GM21737 (cell line): ENCODE measurements around the gene TSEN2.
"Not testable (repeated sequence)": the region's sequence is repeated elsewhere in the genome, so short reads cannot be mapped to it uniquely, and the experiment has no call there.

Source experiments
- ATAC-seq: cut with Tn5 transposase; IDR thresholded peaks from one replicate; pipeline ENCODE4 v1.9.1; 2021; ENCODE audit warnings: mild to moderate bottlenecking, moderate library complexity; ENCODE audit not compliant: unreplicated experiment

The TSEN2 gene

GRCh38 chr3:12451960-12452359 lies 32.3 kb upstream of the TSEN2 start:
- ATAC-seq: no peak

GRCh38 chr3:12452361-12453330 lies 31.6 kb upstream of the TSEN2 start:
- no peak for ATAC-seq

DNA sequence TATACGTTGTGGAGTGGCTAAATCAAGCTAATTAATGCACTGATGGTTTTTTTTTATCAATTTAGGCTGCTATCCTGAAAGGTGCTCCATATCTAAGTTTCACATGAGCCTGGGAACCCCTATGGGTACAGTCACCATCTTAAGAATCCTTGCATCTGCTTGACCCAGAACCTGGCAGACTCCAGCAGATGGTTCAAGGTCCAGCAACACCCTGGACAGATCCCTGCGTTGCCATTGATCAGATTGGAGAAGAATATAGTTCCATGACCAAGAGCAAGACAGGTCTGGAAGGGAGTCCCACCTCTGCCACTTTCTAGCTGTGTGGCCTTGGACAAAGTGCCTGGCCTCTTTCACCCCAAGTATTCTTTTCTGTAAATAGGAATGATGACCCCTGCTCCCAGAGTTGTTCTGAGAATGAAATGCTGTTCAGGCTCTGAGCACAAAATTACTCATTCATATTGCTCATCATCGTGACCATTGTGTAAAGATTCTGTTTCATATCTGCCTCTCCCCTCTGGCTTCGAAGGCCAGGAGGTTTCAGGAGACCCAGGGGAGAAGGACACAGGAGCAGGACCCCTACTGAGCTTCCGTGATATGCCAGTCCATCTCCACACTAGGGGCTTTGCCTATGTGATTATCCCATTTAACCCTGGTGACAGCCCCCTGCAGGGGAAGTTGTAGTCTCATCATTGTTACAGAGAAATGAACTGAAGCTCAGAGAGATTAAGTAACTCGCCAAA lies 30.0 kb upstream of the TSEN2 start:
- ATAC-seq: no peak

- ATAC-seq: no peak
Measured at GRCh38 chr3:12454816-12455121, 29.5 kb upstream of the TSEN2 start.

DNA sequence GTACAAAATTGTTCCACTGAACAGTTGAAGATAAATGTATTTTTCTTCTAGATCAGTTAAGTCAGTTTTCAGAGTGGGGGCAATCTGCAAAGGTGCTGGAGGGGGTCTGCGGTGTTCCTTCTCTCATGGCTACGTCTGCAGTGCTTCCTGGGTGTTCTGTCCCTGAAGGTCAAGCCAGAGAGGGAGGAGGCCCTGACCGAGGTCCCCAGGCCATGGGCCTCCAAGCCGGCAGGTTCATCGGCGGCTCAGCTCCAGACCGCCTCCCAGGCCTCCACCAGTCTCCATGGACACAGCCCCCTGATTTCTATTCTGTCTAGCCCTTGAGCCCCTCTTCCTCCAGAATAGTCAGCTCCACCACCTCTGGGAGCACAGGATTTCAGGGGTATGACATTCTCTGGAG lies 28.5 kb upstream of the TSEN2 start:
- no peak for ATAC-seq

- no peak for ATAC-seq
Measured at GRCh38 chr3:12456441-12456840, 27.8 kb upstream of the TSEN2 start.

DNA sequence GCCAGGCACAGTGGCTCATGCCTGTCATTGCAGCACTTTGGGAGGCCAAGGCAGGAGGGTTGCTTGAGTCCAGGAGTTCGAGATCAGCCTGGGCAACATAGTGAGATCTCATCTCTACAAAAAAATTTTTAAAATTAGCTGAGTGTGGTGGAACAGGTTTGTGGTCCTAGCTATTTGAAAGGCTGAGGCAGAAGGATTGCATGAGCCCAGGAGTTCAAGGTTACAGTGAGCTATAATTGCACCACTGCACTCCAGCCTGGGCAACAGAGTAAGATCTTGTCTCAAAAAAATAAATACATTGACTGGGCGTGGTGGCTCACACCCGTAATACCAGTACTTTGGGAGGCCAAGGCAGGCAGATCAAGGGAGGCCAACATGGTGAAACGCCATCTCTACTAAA lies 26.9 kb upstream of the TSEN2 start:
- ATAC-seq: not testable (repeated sequence)

DNA sequence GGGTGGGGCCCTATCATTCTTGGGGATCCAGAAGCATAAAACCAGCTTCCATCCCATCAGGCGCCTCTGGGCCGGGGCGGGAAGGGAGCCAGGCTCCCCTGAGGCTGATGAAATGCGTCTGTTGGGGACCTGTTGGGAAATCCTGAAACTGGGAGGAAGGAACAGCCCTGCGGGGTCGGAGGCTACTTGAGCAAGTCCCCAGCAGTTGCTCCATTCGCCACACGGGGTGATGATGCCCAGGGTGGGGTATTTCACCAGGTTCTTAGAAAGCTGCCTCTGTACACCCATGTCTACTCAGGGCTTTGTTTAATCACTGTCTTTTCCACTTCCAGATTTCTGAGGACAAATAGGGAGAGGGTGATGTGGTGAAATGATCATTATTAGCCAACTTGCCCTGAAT lies 25.4 kb upstream of the TSEN2 start:
- ATAC-seq: no peak

DNA sequence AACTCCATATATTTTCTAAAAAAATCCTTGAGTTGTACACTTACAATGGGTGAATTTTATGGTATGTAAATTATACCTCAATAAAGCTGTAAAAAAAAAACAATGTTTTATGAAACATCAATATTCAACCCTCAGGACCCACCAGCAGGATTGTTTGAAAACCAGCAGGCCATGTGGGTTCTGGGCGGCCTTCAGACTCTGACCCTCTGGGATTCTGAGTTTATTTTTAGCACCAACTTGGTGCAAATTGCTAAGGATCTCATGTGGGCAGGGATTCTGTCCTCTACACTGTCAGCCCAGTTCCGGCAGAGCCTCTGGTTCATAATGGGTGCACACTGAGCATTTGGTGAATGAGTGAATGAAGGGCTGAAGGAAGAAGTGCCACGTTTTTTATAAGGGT lies 24.2 kb upstream of the TSEN2 start:
- ATAC-seq: no peak

- no peak for ATAC-seq
Measured at GRCh38 chr3:12461097-12461649, 23.1 kb upstream of the TSEN2 start.

DNA sequence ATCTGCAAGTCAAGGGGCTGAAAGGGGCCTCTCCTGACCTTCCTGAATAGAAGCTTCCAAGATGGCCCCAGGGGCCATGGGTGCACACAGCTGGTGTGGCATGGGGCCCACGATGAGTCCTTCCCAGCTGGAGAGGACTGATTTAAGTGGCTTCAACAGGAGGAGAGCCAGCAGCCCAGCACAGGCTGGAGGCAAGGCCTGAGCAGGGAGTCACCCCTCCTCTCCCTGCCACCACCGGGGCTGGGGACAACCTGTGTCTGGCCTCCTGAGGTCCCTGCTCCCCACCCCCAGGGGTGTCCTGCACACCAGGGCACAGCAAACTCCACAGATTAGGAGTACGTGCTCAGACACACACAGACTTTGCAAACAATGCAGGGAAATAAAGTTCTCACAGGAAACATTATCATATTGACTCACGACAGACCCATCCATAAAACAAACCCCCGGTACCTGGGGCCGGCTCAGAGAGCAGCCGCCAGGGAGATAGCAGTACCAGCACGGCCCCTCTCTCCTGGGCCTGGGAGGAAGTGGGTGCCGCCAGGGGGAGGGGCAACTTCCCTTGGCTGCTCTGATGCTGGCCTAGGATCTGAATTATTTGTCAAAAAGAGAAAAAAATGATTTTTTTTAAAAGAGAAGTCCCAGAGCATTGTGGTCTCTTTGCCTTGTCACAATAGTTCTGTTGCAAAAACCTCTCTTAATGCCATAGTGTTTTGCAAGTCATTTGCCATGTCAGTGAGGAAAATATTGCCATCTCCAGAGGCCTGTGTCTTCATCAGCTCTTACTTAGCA lies 21.9 kb upstream of the TSEN2 start:
- ATAC-seq: no peak

DNA sequence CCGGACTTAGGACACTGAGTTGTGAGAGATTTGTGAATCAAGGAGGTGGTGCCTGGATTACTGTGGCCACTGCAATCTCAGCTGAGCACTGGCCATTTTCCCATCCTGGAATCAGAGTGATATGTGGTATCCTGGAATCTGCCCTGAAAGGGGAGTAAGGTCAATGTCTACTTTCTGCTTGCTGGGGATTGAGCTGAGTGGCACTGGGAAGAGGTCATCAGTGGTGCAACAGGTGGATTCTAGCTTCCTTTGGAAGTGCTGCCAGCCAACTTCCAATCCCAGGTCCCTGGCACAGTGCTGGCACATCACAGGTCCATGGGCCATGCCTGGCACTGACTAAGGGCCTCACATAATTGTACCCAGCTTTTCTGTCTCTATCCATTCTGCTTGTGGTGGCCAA lies 20.6 kb upstream of the TSEN2 start:
- no peak for ATAC-seq

- no peak for ATAC-seq
Measured at GRCh38 chr3:12464181-12464580, 20.1 kb upstream of the TSEN2 start.

DNA sequence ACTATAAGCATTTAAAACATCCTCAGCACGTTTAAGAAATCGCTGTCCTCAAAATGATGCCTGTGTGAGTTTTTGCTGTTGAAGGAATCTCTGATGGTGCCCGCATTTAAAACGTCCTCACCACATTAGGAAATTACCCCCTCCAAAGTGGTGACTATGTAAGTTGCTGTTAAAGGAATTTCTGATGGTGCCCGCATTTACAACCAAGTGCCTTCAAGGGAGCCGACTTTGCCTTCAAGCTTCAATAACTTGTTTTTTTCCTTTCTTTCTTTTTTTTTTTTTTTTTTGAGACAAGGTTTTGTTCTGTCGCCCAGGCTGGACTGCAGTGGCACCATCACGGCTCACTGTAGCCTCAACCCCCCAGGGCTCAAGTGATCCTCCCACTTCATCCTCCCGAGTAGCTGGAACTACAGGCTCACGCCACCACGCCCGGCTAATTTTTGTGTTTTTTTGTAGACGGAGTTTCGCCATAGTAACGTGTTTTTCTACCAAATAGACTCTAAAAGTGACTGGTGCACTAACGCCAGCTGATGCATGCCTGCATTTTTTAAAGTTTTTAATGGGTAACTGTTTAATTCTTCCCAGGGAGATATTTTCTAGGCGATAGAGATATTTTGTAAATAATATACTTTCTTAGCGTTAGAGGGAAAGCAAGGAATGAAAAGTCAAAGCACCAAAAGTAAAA lies 19.0 kb upstream of the TSEN2 start:
- no peak for ATAC-seq

DNA sequence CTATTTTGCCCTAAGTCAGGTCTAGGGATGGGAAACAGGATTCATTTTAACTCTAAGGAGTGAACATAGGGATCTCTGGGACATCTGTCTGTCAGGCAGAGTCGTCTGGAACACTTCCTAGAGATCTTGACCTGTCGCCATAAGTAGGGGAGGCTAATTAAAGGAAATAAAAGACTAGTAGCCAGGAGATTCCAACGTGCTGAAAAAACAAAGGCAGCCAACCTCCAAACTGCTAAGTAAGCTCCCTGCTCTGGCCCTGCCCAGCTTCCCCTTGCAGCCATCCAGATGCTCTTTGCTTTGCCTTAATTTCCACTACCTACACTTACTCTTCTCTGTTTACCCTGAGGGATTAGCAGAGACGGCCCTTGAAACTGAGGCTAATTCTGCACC lies 18.4 kb upstream of the TSEN2 start:
- ATAC-seq: no peak

- ATAC-seq: no peak
Measured at GRCh38 chr3:12467746-12468145, 16.5 kb upstream of the TSEN2 start.

DNA sequence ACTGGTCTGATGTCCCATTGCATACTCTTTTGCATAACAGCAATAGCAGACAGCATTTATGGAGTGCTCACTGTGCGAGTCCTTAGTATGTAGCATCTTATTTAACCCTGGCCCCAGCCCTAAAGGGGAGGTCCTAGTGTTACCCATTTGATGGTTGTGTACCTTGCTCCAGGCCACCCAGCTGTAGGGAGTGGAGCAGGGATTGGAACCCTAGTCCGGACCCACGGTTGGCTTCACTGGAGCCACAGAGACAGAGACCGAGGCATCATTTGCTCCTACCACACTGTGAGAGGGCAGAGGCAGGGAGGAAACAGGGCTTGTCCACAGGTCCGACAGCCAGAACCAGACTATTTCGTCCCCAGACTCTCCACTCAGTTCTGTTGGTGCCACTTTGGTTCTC lies 16.0 kb upstream of the TSEN2 start:
- no peak for ATAC-seq

DNA sequence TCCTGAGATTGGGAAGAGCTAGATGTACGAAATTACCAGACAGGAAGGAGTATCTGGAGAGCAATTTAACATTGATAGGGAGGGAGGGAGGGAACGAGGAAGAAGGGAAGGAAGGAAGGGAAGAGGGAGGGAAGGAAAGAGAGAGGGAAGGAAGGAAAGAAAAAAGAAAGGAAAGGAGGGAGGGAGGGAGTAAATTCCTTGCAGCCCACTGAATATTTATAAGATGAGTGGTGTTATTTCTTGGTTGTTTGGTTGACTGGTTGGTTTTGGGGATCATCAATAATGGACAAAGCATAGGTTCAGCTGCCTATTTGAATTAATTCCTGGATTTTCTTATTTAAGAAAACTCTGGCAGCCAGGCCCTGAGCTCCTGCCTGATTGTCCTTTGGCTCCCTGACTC lies 15.5 kb upstream of the TSEN2 start:
- no peak for ATAC-seq

DNA sequence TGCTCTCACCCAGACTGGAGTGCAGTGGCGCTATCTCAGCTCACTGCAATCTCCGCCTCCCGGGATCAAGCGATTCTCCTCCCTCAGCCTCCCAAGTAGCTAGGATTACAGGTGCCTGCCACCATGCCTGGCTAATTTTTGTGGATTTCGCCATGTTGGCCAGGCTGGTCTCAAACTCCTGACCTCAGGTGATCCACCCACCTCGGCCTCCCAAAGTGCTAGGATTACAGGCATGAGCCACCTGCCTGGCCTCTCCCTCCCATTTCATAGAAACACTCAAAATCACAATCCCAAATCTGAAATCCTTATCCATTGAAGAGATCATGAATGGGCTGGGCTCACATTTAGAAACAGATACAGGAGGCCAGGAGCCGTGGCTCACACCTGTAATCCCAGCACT lies 15.1 kb upstream of the TSEN2 start:
- ATAC-seq: not testable (repeated sequence)

DNA sequence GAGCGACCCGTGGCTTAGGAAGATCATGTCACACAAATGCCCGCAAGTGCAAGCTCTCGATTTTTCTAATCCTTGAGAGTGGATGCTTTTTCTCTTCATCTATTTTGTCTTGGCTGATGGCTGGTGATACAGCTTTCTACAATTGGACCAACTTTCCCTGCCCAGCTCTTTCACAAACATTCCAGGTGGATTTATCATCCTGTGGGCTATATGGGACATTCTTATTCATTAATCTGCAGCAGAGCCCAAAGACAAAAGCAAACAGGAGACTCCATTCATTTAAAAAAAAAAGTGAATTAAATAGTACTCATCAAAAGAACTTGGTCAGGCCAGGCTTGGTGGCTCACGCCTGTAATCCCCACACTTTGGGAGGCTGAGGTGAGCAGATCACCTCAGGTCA lies 14.2 kb upstream of the TSEN2 start:
- ATAC-seq: no peak

DNA sequence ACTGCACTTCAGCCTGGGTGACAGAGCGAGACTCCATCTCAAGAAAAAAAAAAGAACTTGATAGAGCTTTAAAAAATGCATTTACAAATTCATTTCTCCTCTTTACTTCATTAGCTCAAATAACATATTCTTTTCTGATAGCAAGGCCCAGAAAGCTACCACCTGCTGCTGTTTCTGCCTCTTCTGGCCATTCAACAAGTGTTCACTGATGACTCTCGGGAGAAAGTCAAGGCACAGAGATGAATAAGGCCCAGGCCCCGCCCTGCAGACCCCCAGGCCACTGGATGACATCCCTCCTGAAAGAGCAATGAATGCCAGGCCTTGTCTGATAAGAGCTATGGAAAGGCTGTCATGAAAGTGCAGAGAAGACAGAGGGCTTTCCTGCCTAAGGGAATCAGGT lies 13.6 kb upstream of the TSEN2 start:
- no peak for ATAC-seq
